ENCODE measurements around the gene SCG2. TPM values are rescaled to one million over a fixed set of nuclear protein-coding genes. Genes with fewer than 3 reads are reported as not detected.

SCG2 gene
- total and polyA plus RNA-seq, 2 of the 4 experiments (the other 2 are of a cell fraction): 0.36 to 0.46 TPM

DNA sequence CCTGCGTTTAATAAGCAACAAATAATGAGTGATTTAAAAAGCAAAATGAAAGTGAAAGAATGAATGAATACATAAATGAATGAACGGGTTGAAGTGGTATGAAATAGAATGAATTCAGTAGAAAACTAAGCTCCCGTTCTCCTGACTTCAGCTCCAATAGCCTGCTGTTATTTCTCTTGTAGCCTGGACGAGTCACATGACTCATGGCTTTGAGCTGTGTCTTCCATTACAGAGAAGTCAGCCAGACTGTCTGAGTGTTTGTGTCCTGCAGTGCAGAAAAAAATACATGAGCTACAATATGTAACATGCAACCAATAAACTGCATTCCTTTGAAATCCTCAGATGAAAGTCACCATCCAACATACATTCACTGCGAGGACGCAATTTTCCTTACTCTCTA, 21.2 kb downstream of the SCG2 start:
- H3K9me3 ChIP-seq (ENCODE audit: control insufficient read depth, insufficient read depth, low read length): no peaks in the 10 kb centered on the region
- peaks cover 3% of the 10 kb centered on the region for H3K9me1 ChIP-seq (ENCODE audit: insufficient read depth, low read length)
- H3K23ac ChIP-seq (ENCODE audit: low read depth, low read length): no peak overlapping the region
- no peaks in the 10 kb centered on the region for H3K27me3 ChIP-seq (ENCODE audit: control insufficient read depth, insufficient read depth, low read length)
- no peak overlapping the region for H4K5ac ChIP-seq (ENCODE audit: low read depth, low read length)
- no peak overlapping the region for H2BK120ac ChIP-seq (ENCODE audit: low read depth, low read length)
- H3K56ac ChIP-seq (ENCODE audit: extremely low read depth, insufficient read depth, low read length): no peak overlapping the region
- H3K36me3 ChIP-seq (ENCODE audit: control insufficient read depth, insufficient read depth, low read length): no peaks in the 10 kb centered on the region
- 100% methylated on average over 1 of the region's 6 CpGs; no CpG with 5 or more reads in 1 of the 2 experiments for WGBS, 2 experiments (ENCODE audit: extremely low coverage in 2 of 2, insufficient read length in 1 of 2)
- no peak overlapping the region for H3K9ac ChIP-seq (ENCODE audit: low read depth, low read length)
- H3K4ac ChIP-seq (ENCODE audit: low read depth, low read length): no peak overlapping the region
- no peak overlapping the region for H4K91ac ChIP-seq (ENCODE audit: insufficient read depth, low read depth, low read length)
- POLR2A ChIA-PET (ENCODE audit: unreplicated experiment): interaction anchor here (0.6 kb wide), 1 partner anchor 69 kb away, joined by 3 read pairs; no protein-coding TSS in a partner anchor
- no peak overlapping the region for H2BK15ac ChIP-seq (ENCODE audit: low read depth, low read length)
- CTCF ChIA-PET: interaction anchor here (1.2 kb wide), 2 partner anchors 14 to 609 kb away, joined by 3 to 4 read pairs; no protein-coding TSS in a partner anchor
- no peak overlapping the region for H3K4me3 ChIP-seq (ENCODE audit: insufficient read depth, low read depth, low read length)
- BruUV-seq (replicated peaks): no TSS peak
- H3K4me2 ChIP-seq (ENCODE audit: low read depth, low read length): peak overlapping the region; percentile 27
- H2AFZ ChIP-seq (replicated peaks; ENCODE audit: low read length, poor library complexity): no peak overlapping the region
- no peaks in the 10 kb centered on the region for H3K79me1 ChIP-seq (ENCODE audit: low read depth in 1 of 2, low read length in 2 of 2)
- H3K4me1 ChIP-seq (ENCODE audit: control insufficient read depth, insufficient read depth, low read length): peaks cover 7% of the 10 kb centered on the region
- H3K14ac ChIP-seq (replicated peaks; ENCODE audit: low read depth, low read length): peak overlapping the region; percentile 11; the same call in 1 of the 2 replicates
- DNase-seq (peak; percentile 84), ATAC-seq (ENCODE audit: low read depth) (peak; percentile 84)
- dilution Hi-C loops (cut with HindIII; ENCODE audit: low sequenced_read_pairs, unreplicated experiment): no loop called here
- H2AK5ac ChIP-seq (ENCODE audit: low read depth, low read length): no peak overlapping the region
- in situ Hi-C loops (cut with MboI; ENCODE audit: low sequenced_read_pairs): loop anchor here (25.0 kb wide), 1 partner anchor 981 kb away; no protein-coding TSS in a partner anchor
- H2BK20ac ChIP-seq (ENCODE audit: low read depth, low read length): no peak overlapping the region
- intact Hi-C loops (cut with micrococcal nuclease): no loop called here
- H4K8ac ChIP-seq (ENCODE audit: low read depth in 2 of 2, low read length in 2 of 2): peak overlapping the region in 1 of 2 experiments; percentile 30; a peak in 2 of 4 replicates
- H3K27ac ChIP-seq (ENCODE audit: insufficient read depth, low read length): no peak overlapping the region
- peak overlapping the region; percentile 33; the same call in 1 of the 2 replicates for H3K18ac ChIP-seq (ENCODE audit: low read depth, low read length)
- H4K20me1 ChIP-seq (ENCODE audit: insufficient read depth, low read length): no peaks in the 10 kb centered on the region
- TF ChIP-seq, protein P1, sequence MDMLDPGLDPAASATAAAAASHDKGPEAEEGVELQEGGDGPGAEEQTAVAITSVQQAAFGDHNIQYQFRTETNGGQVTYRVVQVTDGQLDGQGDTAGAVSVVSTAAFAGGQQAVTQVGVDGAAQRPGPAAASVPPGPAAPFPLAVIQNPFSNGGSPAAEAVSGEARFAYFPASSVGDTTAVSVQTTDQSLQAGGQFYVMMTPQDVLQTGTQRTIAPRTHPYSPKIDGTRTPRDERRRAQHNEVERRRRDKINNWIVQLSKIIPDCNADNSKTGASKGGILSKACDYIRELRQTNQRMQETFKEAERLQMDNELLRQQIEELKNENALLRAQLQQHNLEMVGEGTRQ (IDR thresholded peaks at IDR 0.05; ENCODE audit: low read depth, low read length): peak; percentile 85
- TF ChIP-seq MAFK (IDR thresholded peaks at IDR 0.05; ENCODE audit: low read depth, low read length) (no peak), FOS (IDR thresholded peaks at IDR 0.05; ENCODE audit: low read depth, low read length) (peak; percentile 40; the same call in 1 of the 2 replicates), MAZ (IDR thresholded peaks at IDR 0.05; ENCODE audit: borderline replicate concordance, low read depth, low read length) (no peak)
- TF ChIP-seq, protein P2, sequence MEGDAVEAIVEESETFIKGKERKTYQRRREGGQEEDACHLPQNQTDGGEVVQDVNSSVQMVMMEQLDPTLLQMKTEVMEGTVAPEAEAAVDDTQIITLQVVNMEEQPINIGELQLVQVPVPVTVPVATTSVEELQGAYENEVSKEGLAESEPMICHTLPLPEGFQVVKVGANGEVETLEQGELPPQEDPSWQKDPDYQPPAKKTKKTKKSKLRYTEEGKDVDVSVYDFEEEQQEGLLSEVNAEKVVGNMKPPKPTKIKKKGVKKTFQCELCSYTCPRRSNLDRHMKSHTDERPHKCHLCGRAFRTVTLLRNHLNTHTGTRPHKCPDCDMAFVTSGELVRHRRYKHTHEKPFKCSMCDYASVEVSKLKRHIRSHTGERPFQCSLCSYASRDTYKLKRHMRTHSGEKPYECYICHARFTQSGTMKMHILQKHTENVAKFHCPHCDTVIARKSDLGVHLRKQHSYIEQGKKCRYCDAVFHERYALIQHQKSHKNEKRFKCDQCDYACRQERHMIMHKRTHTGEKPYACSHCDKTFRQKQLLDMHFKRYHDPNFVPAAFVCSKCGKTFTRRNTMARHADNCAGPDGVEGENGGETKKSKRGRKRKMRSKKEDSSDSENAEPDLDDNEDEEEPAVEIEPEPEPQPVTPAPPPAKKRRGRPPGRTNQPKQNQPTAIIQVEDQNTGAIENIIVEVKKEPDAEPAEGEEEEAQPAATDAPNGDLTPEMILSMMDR (conservative IDR thresholded peaks at IDR 0.05; ENCODE audit: low read depth, low read length): no peak
- no peak overlapping the region for H2AK9ac ChIP-seq (replicated peaks; ENCODE audit: low read depth, low read length, poor library complexity)
- H2BK5ac ChIP-seq (ENCODE audit: low read depth, low read length, poor library complexity, severe bottlenecking): peak overlapping the region; percentile 40

Measured in IMR-90 (cell line).